Endothelial cell of umbilical vein (primary cell): ENCODE measurements around the gene LST1. TPM values are rescaled to one million over a fixed set of nuclear protein-coding genes. Genes with fewer than 3 reads are reported as not detected.
"Not testable (repeated sequence)": the region's sequence is repeated elsewhere in the genome, so short reads cannot be mapped to it uniquely, and the experiment has no call there.

Experiments used
- BruUV-seq: library from RNA; stranded (reverse); fragments of 400-500 nt; replicated peaks from 2 replicates; lab custom pipeline; 2021; lab: Mats Ljungman, UMichigan
- CTCF ChIA-PET: fragments of 300-600, 350-600 bp; sonication (Branson Sonifier 250); formaldehyde crosslinking; loops from one replicate; lab custom pipeline; 2021; ENCODE audit warnings: antibody characterized with exemption, inconsistent platforms; lab: Charles Lee
- POLR2A ChIA-PET: fragments of 300-600, 350-600 bp; sonication (Branson Sonifier 250); formaldehyde crosslinking; loops from one replicate; lab custom pipeline; 2021; ENCODE audit warnings: antibody characterized with exemption, inconsistent platforms; lab: Charles Lee
- DNase-seq: peaks from one replicate; pipeline ENCODE4 v3.0.0-alpha.2; 2011; ENCODE audit warnings: low read depth, low spot score
- FAIRE-seq: peaks from 2 replicates; lab custom pipeline; 2011; peaks lifted over from hg19 to GRCh38; lab: Jason Lieb, UNC
- H2AFZ ChIP-seq: 2 replicates; pipeline ENCODE4 v1.6.0; 2012; ENCODE audit warnings: low read depth, low read length, control low read depth, inconsistent platforms
- H3K27ac ChIP-seq: 2 replicates; pipeline ENCODE4 v1.5.1; 2011; ENCODE audit warnings: low read depth, mild to moderate bottlenecking, control low read depth, low read length, moderate library complexity; ENCODE audit not compliant: insufficient read depth
- H3K27me3 ChIP-seq, 2 experiments: 2 replicates each; pipeline versions ENCODE4 v1.6.0 to v1.6.1; 2011; ENCODE audit warnings: low read length in 2 of 2, mixed read lengths in 1 of 2; ENCODE audit not compliant: control insufficient read depth in 2 of 2, insufficient read depth in 2 of 2
- H3K36me3 ChIP-seq, 2 experiments: 2 replicates in 1 of 2; 3 replicates in 1 of 2; pipeline ENCODE4 v1.5.1; 2011; ENCODE audit warnings: low read length in 2 of 2, mild to moderate bottlenecking in 1 of 2, moderate library complexity in 1 of 2; ENCODE audit not compliant: control insufficient read depth in 2 of 2, insufficient read depth in 2 of 2; ENCODE audit errors: extremely low read depth in 1 of 2
- H3K4me1 ChIP-seq: 3 replicates; pipeline ENCODE4 v1.5.1; 2011; ENCODE audit warnings: mild to moderate bottlenecking, low read length; ENCODE audit not compliant: control insufficient read depth, insufficient read depth; ENCODE audit errors: extremely low read depth
- H3K4me2 ChIP-seq: 2 replicates; pipeline ENCODE4 v1.6.1; 2011; ENCODE audit warnings: low read length, control low read depth, mixed read lengths; ENCODE audit not compliant: insufficient read depth
- H3K4me3 ChIP-seq, 3 experiments: fragments of 200-600 bp in 1 of 3; sonication (generic), shearing (Covaris generic) in 1 of 3; replicated peaks in 1 of 3; 2 replicates each; pipeline ENCODE4 v1.5.1; 2011 to 2016; ENCODE audit warnings: control low read depth in 3 of 3, low read length in 3 of 3, mild to moderate bottlenecking in 2 of 3, inconsistent platforms in 1 of 3, low read depth in 1 of 3, moderate library complexity in 1 of 3; ENCODE audit not compliant: insufficient read depth in 1 of 3
- H3K79me2 ChIP-seq: 2 replicates; pipeline ENCODE4 v1.6.0; 2012; ENCODE audit warnings: low read length, inconsistent platforms; ENCODE audit not compliant: control insufficient read depth, insufficient read depth
- H3K9ac ChIP-seq: replicated peaks from 2 replicates; pipeline ENCODE3; 2011; ENCODE audit warnings: low read length, control low read depth; ENCODE audit not compliant: insufficient read depth; ENCODE audit errors: extremely low read depth
- H3K9me1 ChIP-seq: replicated peaks from 3 replicates; pipeline ENCODE4 v1.6.0; 2011; ENCODE audit warnings: mild to moderate bottlenecking, low read length; ENCODE audit not compliant: control insufficient read depth, insufficient read depth; ENCODE audit errors: extremely low read depth
- H3K9me3 ChIP-seq: replicated peaks from 2 replicates; pipeline ENCODE4 v1.5.1; 2012; ENCODE audit warnings: low read length, inconsistent platforms; ENCODE audit not compliant: control insufficient read depth, insufficient read depth
- H4K20me1 ChIP-seq: replicated peaks from 2 replicates; pipeline ENCODE3; 2011; ENCODE audit warnings: mild to moderate bottlenecking, low read length; ENCODE audit not compliant: control insufficient read depth, insufficient read depth; ENCODE audit errors: extremely low read depth
- EZH2 ChIP-seq: IDR thresholded peaks from 2 replicates; pipeline ENCODE4 v1.6.1; 2012; ENCODE audit warnings: borderline replicate concordance, low read depth, mild to moderate bottlenecking, moderate library complexity, low read length, inconsistent platforms; ENCODE audit not compliant: severe bottlenecking
- FOS ChIP-seq: IDR thresholded peaks from 2 replicates; pipeline ENCODE4 v1.6.1; 2011; ENCODE audit warnings: mild to moderate bottlenecking, low read length, moderate library complexity, borderline replicate concordance; ENCODE audit not compliant: insufficient read depth
- GATA2 ChIP-seq: IDR thresholded peaks from 2 replicates; pipeline ENCODE4 v1.7.0; 2011; ENCODE audit warnings: low read depth, mild to moderate bottlenecking, moderate library complexity, mixed read lengths, low read length; ENCODE audit not compliant: insufficient read length, insufficient read depth
- JUN ChIP-seq: IDR thresholded peaks from 2 replicates; pipeline ENCODE4 v1.6.1; 2011; ENCODE audit warnings: borderline replicate concordance, low read depth; ENCODE audit not compliant: insufficient read length, insufficient read depth
- MYC ChIP-seq: IDR thresholded peaks from one replicate; pipeline ENCODE4 v1.6.1; 2011; ENCODE audit warnings: mild to moderate bottlenecking, low read depth, low read length
- POLR2A ChIP-seq: IDR thresholded peaks from 2 replicates; pipeline ENCODE4 v1.6.1; 2012; ENCODE audit warnings: low read depth, mild to moderate bottlenecking, control low read depth, low read length
- POLR2AphosphoS5 ChIP-seq: IDR thresholded peaks from 2 replicates; pipeline ENCODE4 v1.6.1; 2012; ENCODE audit warnings: low read depth, mild to moderate bottlenecking, control low read depth, low read length, moderate library complexity; ENCODE audit not compliant: insufficient read depth
- dilution Hi-C: fragments of 300-500 bp; cut with MboI; formaldehyde crosslinking; loops from one replicate; pipeline ENCODE4 v1.15.0; 2019; ENCODE audit warnings: low sequenced_read_pairs; ENCODE audit not compliant: extremely low pct_ligation_motif_present
- intact Hi-C: fragments of 100-400 bp; cut with micrococcal nuclease; formaldehyde crosslinking; loops from one replicate; pipeline ENCODE4 v1.10.0; 2022
- polyA plus RNA-seq, 4 experiments: library from polyadenylated mRNA; depleted of rRNA in 3 of 4; stranded (reverse) in 3 of 4; unstranded in 1 of 4; fragments of >200 nt; gene quantifications; 2 replicates each; pipeline versions ENCODE4 v1.2.1 to v1.2.3, GENCODE V29; 2011 to 2012; ENCODE audit warnings: missing spikeins in 1 of 4
- total RNA-seq: library from RNA; stranded (reverse); gene quantifications from 2 replicates; pipeline ENCODE4 v1.2.3, GENCODE V29; 2021
- TF ChIP-seq, protein P1 (sequence below), 2 donors: IDR thresholded peaks; 1 replicate in 1 of 2; 2 replicates in 1 of 2; pipeline ENCODE4 v1.5.1; 2011; ENCODE audit warnings: low read length in 2 of 2, mild to moderate bottlenecking in 2 of 2, moderate library complexity in 2 of 2, control low read depth in 1 of 2, inconsistent platforms in 1 of 2, low read depth in 1 of 2; ENCODE audit not compliant: insufficient read depth in 1 of 2; ENCODE audit errors: extremely low read depth in 1 of 2
- TF ChIP-seq, protein P2 (sequence below): IDR thresholded peaks from 2 replicates; pipeline ENCODE4 v1.6.1; 2011; ENCODE audit not compliant: insufficient read depth, insufficient read length

Gene LST1
- total and polyA plus RNA-seq, 2 donors (not counting 3 experiments of a cell fraction or from before 2014, with no cell fraction given) = 1.00 to 1.8 TPM

DNA sequence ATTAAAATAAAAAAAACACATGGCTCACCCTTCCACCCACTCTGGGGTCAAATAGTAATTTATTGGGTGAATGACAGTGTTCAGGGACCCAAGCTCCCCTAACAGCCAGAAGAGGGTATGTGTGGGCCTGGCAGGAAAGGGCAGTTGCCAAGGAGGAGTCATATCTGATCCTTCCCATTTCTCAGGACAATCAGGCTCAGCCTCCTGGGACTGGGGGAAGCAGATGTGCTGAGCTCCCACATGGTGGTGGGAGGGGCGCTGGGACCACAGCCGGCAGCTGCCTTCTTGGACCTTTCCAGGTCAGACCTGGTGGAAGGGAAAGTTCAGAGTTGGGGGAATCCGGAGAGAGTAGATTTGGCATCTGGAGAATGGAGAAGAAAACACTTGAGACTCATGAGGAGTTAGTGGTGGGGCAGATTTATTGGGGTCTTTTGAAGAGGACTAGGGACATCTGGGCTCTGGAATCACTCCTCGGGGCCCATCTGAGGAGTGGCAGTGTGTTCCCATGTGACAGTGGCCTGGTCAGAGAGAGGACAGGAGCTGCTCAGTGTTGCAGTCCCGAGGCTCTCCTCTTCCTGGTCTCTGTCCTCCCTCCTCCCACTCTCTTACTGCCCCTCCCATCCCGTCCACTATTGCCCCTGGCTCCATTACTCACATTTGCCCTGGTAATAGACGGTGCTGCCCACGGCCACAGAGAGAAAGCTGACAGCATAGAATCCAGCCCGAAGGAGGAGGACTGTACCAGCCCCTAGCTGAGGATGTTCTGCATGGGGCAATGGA, 3.0 kb downstream of the LST1 start:
- H3K9ac ChIP-seq = no peak overlapping the region
- no peak overlapping the region for H2AFZ ChIP-seq
- no peak overlapping the region for H3K27ac ChIP-seq
- H3K4me3 ChIP-seq = no peak overlapping the region
- intact Hi-C loops (no loop called here), dilution Hi-C loops (no loop called here)
- POLR2A ChIA-PET = interaction anchor here (1.6 kb wide), 1 partner anchor 8 kb away, joined by 5 read pairs; no protein-coding TSS in a partner anchor
- CTCF ChIA-PET = interaction anchor here (2.3 to 32.6 kb wide), 3 partner anchors 7 to 33 kb away, joined by 12 to 1517 read pairs (median 286); partner anchors contain the start of genes ATP6V1G2, DDX39B, NCR3 and NFKBIL1
- no peaks in the 10 kb centered on the region for H3K9me3 ChIP-seq
- H4K20me1 ChIP-seq = no peaks in the 10 kb centered on the region
- TF ChIP-seq POLR2A = no peak
- no peak for TF ChIP-seq MYC
- TF ChIP-seq JUN = no peak
- TF ChIP-seq POLR2AphosphoS5 = no peak
- TF ChIP-seq, protein P1, sequence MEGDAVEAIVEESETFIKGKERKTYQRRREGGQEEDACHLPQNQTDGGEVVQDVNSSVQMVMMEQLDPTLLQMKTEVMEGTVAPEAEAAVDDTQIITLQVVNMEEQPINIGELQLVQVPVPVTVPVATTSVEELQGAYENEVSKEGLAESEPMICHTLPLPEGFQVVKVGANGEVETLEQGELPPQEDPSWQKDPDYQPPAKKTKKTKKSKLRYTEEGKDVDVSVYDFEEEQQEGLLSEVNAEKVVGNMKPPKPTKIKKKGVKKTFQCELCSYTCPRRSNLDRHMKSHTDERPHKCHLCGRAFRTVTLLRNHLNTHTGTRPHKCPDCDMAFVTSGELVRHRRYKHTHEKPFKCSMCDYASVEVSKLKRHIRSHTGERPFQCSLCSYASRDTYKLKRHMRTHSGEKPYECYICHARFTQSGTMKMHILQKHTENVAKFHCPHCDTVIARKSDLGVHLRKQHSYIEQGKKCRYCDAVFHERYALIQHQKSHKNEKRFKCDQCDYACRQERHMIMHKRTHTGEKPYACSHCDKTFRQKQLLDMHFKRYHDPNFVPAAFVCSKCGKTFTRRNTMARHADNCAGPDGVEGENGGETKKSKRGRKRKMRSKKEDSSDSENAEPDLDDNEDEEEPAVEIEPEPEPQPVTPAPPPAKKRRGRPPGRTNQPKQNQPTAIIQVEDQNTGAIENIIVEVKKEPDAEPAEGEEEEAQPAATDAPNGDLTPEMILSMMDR (IDR thresholded peaks at IDR 0.05; ENCODE audit: extremely low read depth in 1 of 2, insufficient read depth in 1 of 2, low read depth in 1 of 2, low read length in 2 of 2) = no peak
- no peak for TF ChIP-seq FOS
- TF ChIP-seq EZH2 = no peak
- TF ChIP-seq, protein P2, sequence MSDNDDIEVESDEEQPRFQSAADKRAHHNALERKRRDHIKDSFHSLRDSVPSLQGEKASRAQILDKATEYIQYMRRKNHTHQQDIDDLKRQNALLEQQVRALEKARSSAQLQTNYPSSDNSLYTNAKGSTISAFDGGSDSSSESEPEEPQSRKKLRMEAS = no peak
- no peak for TF ChIP-seq GATA2
- FAIRE-seq = no peak
- no peaks in the 10 kb centered on the region for H3K9me1 ChIP-seq
- no peaks in the 10 kb centered on the region for H3K79me2 ChIP-seq
- DNase-seq = no peak
- H3K27me3 ChIP-seq = no peaks in the 10 kb centered on the region
- H3K4me2 ChIP-seq = no peak overlapping the region
- BruUV-seq = no TSS peak
- no peaks in the 10 kb centered on the region for H3K36me3 ChIP-seq
- no peaks in the 10 kb centered on the region for H3K4me1 ChIP-seq

DNA sequence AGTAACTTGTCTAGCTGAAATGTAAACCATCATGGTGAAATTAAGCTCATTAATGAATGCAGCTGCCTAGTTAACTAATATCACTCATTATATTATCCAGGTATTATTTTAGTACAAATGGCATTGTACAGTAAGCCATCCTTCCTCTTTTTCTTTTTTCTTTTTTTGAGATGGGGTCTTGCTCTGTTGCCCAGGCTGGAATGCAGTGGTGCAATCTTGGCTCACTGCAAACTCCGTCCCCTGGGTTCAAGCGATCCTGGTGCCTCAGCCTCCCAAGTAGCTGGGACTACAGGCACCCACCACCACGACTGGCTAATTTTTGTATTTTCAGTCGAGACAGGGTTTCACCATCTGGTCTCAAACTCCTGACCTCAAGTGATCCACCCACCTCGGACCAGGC, 4.6 kb downstream of the LST1 start:
- FAIRE-seq, H3K79me2 ChIP-seq, POLR2A ChIA-PET, DNase-seq, H3K27me3 ChIP-seq, dilution Hi-C loops, H3K27ac ChIP-seq, H3K4me1 ChIP-seq, H3K9me3 ChIP-seq, BruUV-seq, H3K4me3 ChIP-seq, H2AFZ ChIP-seq, H3K36me3 ChIP-seq, intact Hi-C loops, H3K4me2 ChIP-seq, H3K9me1 ChIP-seq, H3K9ac ChIP-seq, H4K20me1 ChIP-seq: not testable (repeated sequence)
- CTCF ChIA-PET = interaction anchor here (2.3 to 32.6 kb wide), 2 partner anchors 10 to 34 kb away, joined by 12 to 1517 read pairs; partner anchors contain the start of genes ATP6V1G2, DDX39B and NFKBIL1
